Activated T-helper 2 cell treated with anti-CD3 and anti-CD28 coated beads, Interferon-gamma antibody, Interleukin-2, Interleukin-4, amounts not matched to agents 10 μg/mL and 5 μg/mL and 100 μg/mL, durations not matched to agents 14 hours and 24 hours and 36 hours (primary cell): Measurements from ENCODE around the gene KAZN. TPM values are rescaled to one million over a fixed set of nuclear protein-coding genes. Genes with fewer than 3 reads are reported as not detected.

ENCODE experiments used
- DNase-seq: peaks from one replicate; pipeline ENCODE4 v3.0.0; 2021; ENCODE audit warnings: low spot score
- H3K27ac Mint-ChIP-seq: one replicate; pipeline ENCODE4 v1.8.0; 2021; ENCODE audit warnings: mixed read lengths
- H3K27me3 Mint-ChIP-seq: one replicate; pipeline ENCODE4 v1.8.0; 2021; ENCODE audit warnings: low read depth, mixed read lengths
- H3K36me3 Mint-ChIP-seq: one replicate; pipeline ENCODE4 v1.8.0; 2021; ENCODE audit warnings: low read depth, mixed read lengths
- H3K4me1 Mint-ChIP-seq: one replicate; pipeline ENCODE4 v1.8.0; 2021; ENCODE audit warnings: low read depth, mixed read lengths
- H3K4me3 Mint-ChIP-seq: one replicate; pipeline ENCODE4 v1.8.0; 2021; ENCODE audit warnings: low read depth, mild to moderate bottlenecking, moderate library complexity, mixed read lengths
- H3K9me3 Mint-ChIP-seq: one replicate; pipeline ENCODE4 v1.8.0; 2021; ENCODE audit warnings: mixed read lengths
- intact Hi-C: fragments of 100-400 bp; cut with micrococcal nuclease; formaldehyde crosslinking; loops from one replicate; pipeline ENCODE4 v1.15.1; 2023
- total RNA-seq: library from RNA; stranded (reverse); gene quantifications from 2 replicates; pipeline ENCODE4 v1.2.3, GENCODE V29; 2022

The KAZN gene
- total RNA-seq, 1 donor from 2014 or later: 0.68 TPM

GRCh38 chr1:14647777-14648176 lies 49.3 kb downstream of the KAZN start:
- Mint-ChIP-seq H3K27me3 (no peaks in the 10 kb centered on the region), H3K9me3 (peaks cover 10% of the 10 kb centered on the region), H3K4me3 (no peak overlapping the region), H3K27ac (no peak overlapping the region), H3K4me1 (no peaks in the 10 kb centered on the region), H3K36me3 (no peaks in the 10 kb centered on the region)
- DNase-seq: no peak
- intact Hi-C loops: no loop called here

- no peak for DNase-seq
- intact Hi-C loops: no loop called here
- Mint-ChIP-seq H3K4me1 (no peaks in the 10 kb centered on the region), H3K27ac (no peak overlapping the region), H3K36me3 (no peaks in the 10 kb centered on the region), H3K9me3 (peaks cover 7% of the 10 kb centered on the region), H3K27me3 (no peaks in the 10 kb centered on the region), H3K4me3 (no peak overlapping the region)
These were observed 49.9 kb downstream of the KAZN start for GRCh38 chr1:14648391-14648790.

GRCh38 chr1:14648896-14649855 lies 50.7 kb downstream of the KAZN start:
- no peaks in the 10 kb centered on the region for H3K27me3 Mint-ChIP-seq
- no peaks in the 10 kb centered on the region for H3K4me1 Mint-ChIP-seq
- peaks cover 6% of the 10 kb centered on the region for H3K9me3 Mint-ChIP-seq
- intact Hi-C loops: no loop called here
- DNase-seq: no peak
- no peak overlapping the region for H3K27ac Mint-ChIP-seq
- H3K36me3 Mint-ChIP-seq: no peaks in the 10 kb centered on the region
- H3K4me3 Mint-ChIP-seq: no peak overlapping the region

GRCh38 chr1:14649976-14650375 lies 51.5 kb downstream of the KAZN start:
- Mint-ChIP-seq H3K27me3 (no peaks in the 10 kb centered on the region), H3K27ac (no peak overlapping the region), H3K4me1 (no peaks in the 10 kb centered on the region), H3K36me3 (no peaks in the 10 kb centered on the region), H3K4me3 (no peak overlapping the region), H3K9me3 (peaks cover 1% of the 10 kb centered on the region)
- DNase-seq: no peak
- intact Hi-C loops: no loop called here

- no peak overlapping the region for H3K27ac Mint-ChIP-seq
- H3K4me1 Mint-ChIP-seq: no peaks in the 10 kb centered on the region
- no peaks in the 10 kb centered on the region for H3K27me3 Mint-ChIP-seq
- no peak for DNase-seq
- intact Hi-C loops: no loop called here
- H3K36me3 Mint-ChIP-seq: no peaks in the 10 kb centered on the region
- H3K9me3 Mint-ChIP-seq: no peaks in the 10 kb centered on the region
- no peak overlapping the region for H3K4me3 Mint-ChIP-seq
These were observed 52.5 kb downstream of the KAZN start for GRCh38 chr1:14650951-14651350.

- Mint-ChIP-seq H3K4me1 (no peaks in the 10 kb centered on the region), H3K4me3 (no peak overlapping the region), H3K27ac (no peak overlapping the region), H3K9me3 (no peaks in the 10 kb centered on the region), H3K27me3 (no peaks in the 10 kb centered on the region), H3K36me3 (no peaks in the 10 kb centered on the region)
- intact Hi-C loops: no loop called here
- no peak for DNase-seq
These were observed 54.4 kb downstream of the KAZN start for GRCh38 chr1:14652840-14653239.

GRCh38 chr1:14653461-14653960 lies 55.0 kb downstream of the KAZN start:
- no peaks in the 10 kb centered on the region for H3K27me3 Mint-ChIP-seq
- no peaks in the 10 kb centered on the region for H3K4me1 Mint-ChIP-seq
- no peaks in the 10 kb centered on the region for H3K9me3 Mint-ChIP-seq
- no peak overlapping the region for H3K4me3 Mint-ChIP-seq
- intact Hi-C loops: no loop called here
- no peak overlapping the region for H3K27ac Mint-ChIP-seq
- DNase-seq: no peak
- no peaks in the 10 kb centered on the region for H3K36me3 Mint-ChIP-seq

- Mint-ChIP-seq H3K27me3 (no peaks in the 10 kb centered on the region), H3K4me1 (no peaks in the 10 kb centered on the region), H3K4me3 (no peak overlapping the region), H3K36me3 (no peaks in the 10 kb centered on the region), H3K27ac (no peak overlapping the region), H3K9me3 (no peaks in the 10 kb centered on the region)
- intact Hi-C loops: no loop called here
- no peak for DNase-seq
These were observed 56.1 kb downstream of the KAZN start for GRCh38 chr1:14654554-14654953.

- no peaks in the 10 kb centered on the region for H3K36me3 Mint-ChIP-seq
- DNase-seq: no peak
- no peaks in the 10 kb centered on the region for H3K9me3 Mint-ChIP-seq
- intact Hi-C loops: no loop called here
- no peak overlapping the region for H3K27ac Mint-ChIP-seq
- H3K4me1 Mint-ChIP-seq: no peaks in the 10 kb centered on the region
- no peak overlapping the region for H3K4me3 Mint-ChIP-seq
- H3K27me3 Mint-ChIP-seq: no peaks in the 10 kb centered on the region
These were observed 56.9 kb downstream of the KAZN start for GRCh38 chr1:14655385-14655784.

GRCh38 chr1:14656384-14656937 lies 58.0 kb downstream of the KAZN start:
- intact Hi-C loops: no loop called here
- Mint-ChIP-seq H3K27ac (no peak overlapping the region), H3K27me3 (no peaks in the 10 kb centered on the region), H3K36me3 (no peaks in the 10 kb centered on the region), H3K4me1 (no peaks in the 10 kb centered on the region), H3K4me3 (no peak overlapping the region), H3K9me3 (no peaks in the 10 kb centered on the region)
- no peak for DNase-seq

- Mint-ChIP-seq H3K27ac (no peak overlapping the region), H3K27me3 (no peaks in the 10 kb centered on the region), H3K9me3 (no peaks in the 10 kb centered on the region)
These were observed 60.2 kb downstream of the KAZN start for GRCh38 chr1:14658642-14659041.

GRCh38 chr1:14659913-14660312 lies 61.4 kb downstream of the KAZN start:
- Mint-ChIP-seq H3K9me3 (no peaks in the 10 kb centered on the region), H3K4me3 (no peak overlapping the region), H3K27ac (no peak overlapping the region), H3K27me3 (no peaks in the 10 kb centered on the region), H3K36me3 (no peaks in the 10 kb centered on the region), H3K4me1 (no peaks in the 10 kb centered on the region)
- no peak for DNase-seq
- intact Hi-C loops: no loop called here

More at GRCh38 chr1:14658642-14659041, 60.2 kb downstream of the KAZN start:
- Mint-ChIP-seq H3K36me3 (no peaks in the 10 kb centered on the region), H3K4me3 (no peak overlapping the region), H3K4me1 (no peaks in the 10 kb centered on the region)
- intact Hi-C loops: no loop called here
- no peak for DNase-seq

- no peaks in the 10 kb centered on the region for H3K36me3 Mint-ChIP-seq
- H3K4me3 Mint-ChIP-seq: no peak overlapping the region
- no peaks in the 10 kb centered on the region for H3K27me3 Mint-ChIP-seq
- no peak for DNase-seq
- H3K4me1 Mint-ChIP-seq: no peaks in the 10 kb centered on the region
- H3K9me3 Mint-ChIP-seq: no peaks in the 10 kb centered on the region
- intact Hi-C loops: no loop called here
- no peak overlapping the region for H3K27ac Mint-ChIP-seq
These were observed 62.3 kb downstream of the KAZN start for GRCh38 chr1:14660801-14661200.
